ENCODE results near the gene ARHGDIG. TPM values are rescaled to one million over a fixed set of nuclear protein-coding genes. Genes with fewer than 3 reads are reported as not detected.

ARHGDIG gene
- total and polyA plus RNA-seq, 2 of the 4 experiments (the other 2 are of a cell fraction), result 0.24 to 0.36 TPM

- intact Hi-C loops (cut with micrococcal nuclease), result no loop called here
Measured at GRCh38 chr16:230949-231348, 49.4 kb upstream of the ARHGDIG start.

More at GRCh38 chr16:230949-231348, 49.4 kb upstream of the ARHGDIG start:
- Histone ChIP-seq H3K9me1 (ENCODE audit: insufficient read depth, low read length) (peaks cover 6% of the 10 kb centered on the region; the same call in 1 of the 2 replicates), H3K56ac (ENCODE audit: extremely low read depth, insufficient read depth, low read length) (no peak overlapping the region), H3K23ac (ENCODE audit: low read depth, low read length) (no peak overlapping the region), H2BK20ac (ENCODE audit: low read depth, low read length) (no peak overlapping the region), H3K36me3 (ENCODE audit: control insufficient read depth, insufficient read depth, low read length) (peaks cover 8% of the 10 kb centered on the region), H4K20me1 (ENCODE audit: insufficient read depth, low read length) (peaks cover 37% of the 10 kb centered on the region), H3K18ac (ENCODE audit: low read depth, low read length) (no peak overlapping the region), H3K27me3 (ENCODE audit: control insufficient read depth, insufficient read depth, low read length) (no peaks in the 10 kb centered on the region), H2AK9ac (replicated peaks; ENCODE audit: low read depth, low read length, poor library complexity) (no peak overlapping the region), H3K9ac (ENCODE audit: low read depth, low read length) (no peak overlapping the region), H3K14ac (replicated peaks; ENCODE audit: low read depth, low read length) (no peak overlapping the region), H3K79me1 (ENCODE audit: low read depth in 1 of 2, low read length in 2 of 2) (peaks cover 4 to 31% of the 10 kb centered on the region in 2 experiments; a peak in 3 of 4 replicates), H4K5ac (ENCODE audit: low read depth, low read length) (no peak overlapping the region), H4K91ac (ENCODE audit: insufficient read depth, low read depth, low read length) (no peak overlapping the region), H2AFZ (replicated peaks; ENCODE audit: low read length, poor library complexity) (no peak overlapping the region), H4K8ac (ENCODE audit: low read depth in 2 of 2, low read length in 2 of 2) (no peak overlapping the region), H3K4me1 (ENCODE audit: control insufficient read depth, insufficient read depth, low read length) (no peaks in the 10 kb centered on the region), H3K9me3 (ENCODE audit: control insufficient read depth, insufficient read depth, low read length) (no peaks in the 10 kb centered on the region), H3K4ac (ENCODE audit: low read depth, low read length) (no peak overlapping the region), H3K4me2 (ENCODE audit: low read depth, low read length) (no peak overlapping the region), H2BK15ac (ENCODE audit: low read depth, low read length) (no peak overlapping the region), H2BK5ac (ENCODE audit: low read depth, low read length, poor library complexity, severe bottlenecking) (no peak overlapping the region), H3K27ac (ENCODE audit: insufficient read depth, low read length) (no peak overlapping the region), H2BK120ac (ENCODE audit: low read depth, low read length) (no peak overlapping the region), H2AK5ac (ENCODE audit: low read depth, low read length) (no peak overlapping the region), H3K4me3 (ENCODE audit: insufficient read depth, low read depth, low read length) (no peak overlapping the region)
- no peak for ATAC-seq (ENCODE audit: low read depth)
- in situ Hi-C loops (cut with MboI; ENCODE audit: low sequenced_read_pairs), result no loop called here
- WGBS, 2 experiments (ENCODE audit: extremely low coverage in 2 of 2, insufficient read length in 1 of 2), result 73% methylated on average over 4 of the region's 22 CpGs; no CpG with 5 or more reads in 1 of the 2 experiments
- POLR2A ChIA-PET (ENCODE audit: unreplicated experiment), result no interaction called here
- no TSS peak for BruUV-seq (replicated peaks)
- CTCF ChIA-PET, result no interaction called here
- dilution Hi-C loops (cut with HindIII; ENCODE audit: low sequenced_read_pairs, unreplicated experiment), result no loop called here
- DNase-seq, result no peak
- TF ChIP-seq MAZ (IDR thresholded peaks at IDR 0.05; ENCODE audit: borderline replicate concordance, low read depth, low read length) (no peak), RFX5 (IDR thresholded peaks at IDR 0.05; ENCODE audit: low read depth, low read length) (no peak), USF2 (IDR thresholded peaks at IDR 0.05; ENCODE audit: low read depth, low read length) (no peak), FOS (IDR thresholded peaks at IDR 0.05; ENCODE audit: low read depth, low read length) (no peak), BHLHE40 (IDR thresholded peaks at IDR 0.05; ENCODE audit: low read depth, low read length) (no peak)
